Hepatic stellate cell (primary cell): ENCODE measurements around the gene ADPRS.

Source experiments
- DNase-seq: peaks from one replicate; pipeline ENCODE4 v3.0.0; 2011; ENCODE audit warnings: low spot score

The ADPRS gene, protein sequence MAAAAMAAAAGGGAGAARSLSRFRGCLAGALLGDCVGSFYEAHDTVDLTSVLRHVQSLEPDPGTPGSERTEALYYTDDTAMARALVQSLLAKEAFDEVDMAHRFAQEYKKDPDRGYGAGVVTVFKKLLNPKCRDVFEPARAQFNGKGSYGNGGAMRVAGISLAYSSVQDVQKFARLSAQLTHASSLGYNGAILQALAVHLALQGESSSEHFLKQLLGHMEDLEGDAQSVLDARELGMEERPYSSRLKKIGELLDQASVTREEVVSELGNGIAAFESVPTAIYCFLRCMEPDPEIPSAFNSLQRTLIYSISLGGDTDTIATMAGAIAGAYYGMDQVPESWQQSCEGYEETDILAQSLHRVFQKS

DNA sequence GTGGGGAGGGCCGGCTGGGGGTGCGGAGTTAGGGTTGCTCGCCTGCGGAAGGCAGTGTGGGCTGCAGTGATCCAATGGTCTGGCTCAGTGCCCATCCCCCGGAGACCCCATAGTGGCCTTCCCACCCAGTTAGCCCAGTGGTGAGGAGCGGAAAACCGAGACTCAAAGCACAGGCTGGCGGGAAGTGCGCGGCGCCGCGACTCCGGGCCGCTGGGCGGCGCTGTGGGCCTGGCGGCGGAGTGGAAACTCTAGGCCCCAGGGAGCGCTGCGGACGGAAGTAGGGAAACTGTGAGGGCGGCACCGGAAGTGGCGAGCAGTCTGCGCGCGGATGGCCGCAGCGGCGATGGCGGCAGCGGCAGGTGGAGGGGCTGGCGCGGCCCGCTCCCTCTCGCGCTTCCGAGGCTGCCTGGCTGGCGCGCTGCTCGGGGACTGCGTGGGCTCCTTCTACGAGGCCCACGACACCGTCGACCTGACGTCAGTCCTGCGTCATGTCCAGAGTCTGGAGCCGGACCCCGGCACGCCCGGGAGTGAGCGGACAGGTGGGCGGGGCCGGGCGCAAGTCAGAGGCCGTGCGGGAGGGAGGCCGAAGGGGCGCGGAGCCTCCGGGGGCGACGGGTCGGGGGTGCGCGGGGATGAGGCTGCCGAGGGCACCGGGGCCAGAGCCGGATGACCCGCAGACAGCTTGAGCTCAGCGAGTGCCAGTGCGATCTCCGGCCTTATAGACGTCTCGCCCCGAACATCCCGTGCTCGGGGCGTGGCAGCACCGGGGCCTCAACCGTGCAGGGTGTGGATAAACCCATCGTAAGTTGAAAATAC is at the start of gene ADPRS:
ADPRS (plus strand) TSS at position 316 of the 816 bp plus-strand sequence; CDS start at position 329, 13 bp downstream.
- peak; percentile 93 for DNase-seq

DNA sequence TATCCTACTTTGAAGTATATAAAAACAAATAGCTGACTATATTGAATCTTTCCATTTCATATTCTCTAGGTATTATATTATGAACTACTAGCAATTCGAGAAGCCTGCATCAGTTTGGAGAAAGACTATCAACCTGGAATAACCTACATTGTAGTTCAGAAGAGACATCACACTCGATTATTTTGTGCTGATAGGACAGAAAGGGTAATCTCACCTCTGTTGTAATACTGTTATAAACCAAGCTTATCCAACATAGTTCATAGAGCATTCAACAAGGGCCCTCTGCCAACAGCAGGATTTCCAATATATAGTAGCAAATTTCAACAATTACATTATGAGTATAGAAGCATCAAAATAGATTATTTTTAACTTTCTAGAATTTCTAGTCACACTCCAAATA is 48.5 kb upstream of the ADPRS start:
- no peak for DNase-seq

DNA sequence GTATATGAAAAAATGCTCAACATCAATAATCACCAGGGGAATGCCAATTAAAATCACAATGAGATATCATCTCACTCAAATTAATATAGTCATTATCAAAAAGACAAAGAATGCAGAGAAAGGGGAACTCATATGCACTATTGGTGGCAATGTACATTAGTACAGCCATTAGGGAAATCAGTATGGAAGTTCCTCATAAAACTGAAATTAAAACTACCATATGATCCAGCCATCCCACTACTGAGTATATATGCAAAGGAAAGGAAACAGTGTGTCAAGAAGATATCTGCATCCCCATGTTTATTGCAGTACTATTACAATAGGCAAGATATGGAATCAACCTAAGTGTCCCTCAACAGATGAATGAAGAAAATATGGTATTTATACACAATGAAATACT is 36.9 kb upstream of the ADPRS start:
- no peak for DNase-seq

DNA sequence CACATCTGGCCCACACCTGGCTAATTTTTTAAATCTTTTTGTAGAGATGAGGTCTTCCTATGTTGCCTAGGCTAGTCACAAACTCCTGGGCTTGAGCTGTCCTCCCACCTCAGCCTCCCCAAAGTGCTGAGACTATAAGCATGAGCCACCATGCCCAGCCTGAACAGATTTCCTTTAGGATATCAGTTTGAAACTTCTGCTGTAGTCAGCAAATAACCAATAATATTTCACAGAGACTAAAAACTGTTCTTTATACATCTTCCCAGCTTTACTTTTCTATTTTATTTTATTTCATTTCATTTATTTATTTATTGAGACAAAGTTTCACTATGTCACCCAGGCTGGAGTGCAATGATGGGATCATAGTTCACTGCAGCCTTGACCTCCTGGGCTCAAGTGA is 34.7 kb upstream of the ADPRS start:
- DNase-seq, result no peak

DNA sequence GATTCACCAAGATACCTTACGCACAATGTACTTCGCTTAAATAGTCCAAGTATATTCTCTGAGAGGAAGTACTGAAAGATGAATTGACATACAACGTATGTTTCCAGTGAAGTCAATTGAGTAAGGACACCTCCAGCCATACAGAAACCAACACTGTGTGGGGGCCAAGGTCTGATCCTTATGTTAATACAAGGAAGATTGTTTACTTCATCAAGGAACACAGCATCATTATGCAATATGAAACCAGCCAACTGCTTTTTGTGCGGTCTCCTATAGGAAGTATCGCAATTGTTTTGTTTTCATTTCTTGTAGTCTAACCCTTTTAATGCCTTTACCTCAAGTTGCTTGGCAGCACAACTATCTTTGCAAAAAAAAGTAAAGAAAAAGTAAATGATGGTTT is 33.0 kb upstream of the ADPRS start:
- DNase-seq, result no peak

DNA sequence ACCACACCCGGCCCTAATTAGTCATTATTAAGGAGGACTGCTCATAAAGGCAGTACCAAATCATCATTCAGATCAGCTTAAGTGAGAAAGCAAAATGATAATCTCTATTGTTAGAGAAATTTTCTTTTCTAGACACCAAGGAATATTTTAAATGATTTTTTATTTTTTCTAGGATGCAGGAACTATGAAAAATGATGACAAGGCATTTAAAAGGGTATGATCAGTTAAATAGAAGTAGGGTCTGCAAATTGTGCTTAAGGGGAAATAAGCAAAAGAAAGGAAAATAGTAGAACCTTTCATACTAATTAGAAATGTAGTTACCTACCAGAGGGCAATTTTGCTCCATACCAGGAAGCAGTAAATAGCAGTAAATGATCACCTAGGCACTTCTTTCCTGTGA is 26.4 kb upstream of the ADPRS start:
- no peak for DNase-seq

DNA sequence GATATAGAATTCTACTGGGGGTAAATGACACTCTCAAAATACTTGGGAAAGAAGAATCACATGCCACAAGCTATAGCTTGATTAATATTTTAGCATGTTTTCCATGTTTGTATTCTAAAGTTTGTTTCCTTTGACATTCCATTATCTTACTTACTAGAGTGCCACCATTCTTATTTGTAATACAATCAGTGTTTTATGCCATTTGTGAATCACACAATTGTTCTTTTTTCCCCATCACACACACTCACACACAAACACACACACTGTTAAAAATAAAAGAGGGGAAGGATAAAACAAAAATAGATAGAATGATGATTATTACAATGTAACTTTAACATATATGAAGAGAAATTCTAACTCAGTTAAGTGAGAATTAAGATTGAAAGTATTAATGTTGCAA is 20.8 kb upstream of the ADPRS start:
- no peak for DNase-seq

DNA sequence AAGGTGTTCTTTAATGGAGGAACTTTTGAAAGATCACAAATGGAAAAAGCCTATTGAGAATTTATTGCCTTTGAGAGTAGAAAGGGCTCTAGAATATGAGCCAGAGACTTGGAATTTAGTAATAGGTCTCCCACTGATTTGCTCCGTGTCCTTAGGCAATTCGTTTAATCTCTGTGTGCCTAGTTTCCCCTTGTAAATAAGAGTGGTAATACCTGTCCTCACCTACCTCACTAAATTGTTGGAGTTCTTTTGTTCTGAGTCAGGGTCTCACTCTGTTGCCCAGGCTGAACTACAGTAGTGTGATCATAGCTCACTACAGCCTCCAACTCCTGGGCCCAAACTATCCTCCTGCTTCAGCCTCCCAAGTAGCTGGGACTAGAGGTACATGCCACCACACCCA is 19.8 kb upstream of the ADPRS start:
- no peak for DNase-seq

DNA sequence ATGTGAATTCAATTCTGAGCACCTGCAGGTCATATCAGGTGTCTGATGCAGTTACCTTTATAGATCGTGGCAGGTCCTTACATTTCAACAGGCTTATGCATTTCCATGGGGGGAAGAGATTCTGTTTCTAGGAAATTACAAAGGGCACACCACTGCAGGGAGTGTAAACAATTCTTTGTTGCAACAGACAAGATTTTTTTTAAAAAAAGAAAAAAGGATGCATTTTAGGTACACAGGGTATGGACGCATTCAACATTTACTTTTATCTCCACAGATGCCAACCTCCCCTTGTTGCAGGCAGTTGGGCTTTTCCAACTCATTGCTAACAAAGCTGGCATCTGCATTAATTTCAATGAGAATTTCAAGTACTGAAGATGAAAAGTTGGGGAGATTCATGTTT is 18.3 kb upstream of the ADPRS start:
- DNase-seq, result no peak

DNA sequence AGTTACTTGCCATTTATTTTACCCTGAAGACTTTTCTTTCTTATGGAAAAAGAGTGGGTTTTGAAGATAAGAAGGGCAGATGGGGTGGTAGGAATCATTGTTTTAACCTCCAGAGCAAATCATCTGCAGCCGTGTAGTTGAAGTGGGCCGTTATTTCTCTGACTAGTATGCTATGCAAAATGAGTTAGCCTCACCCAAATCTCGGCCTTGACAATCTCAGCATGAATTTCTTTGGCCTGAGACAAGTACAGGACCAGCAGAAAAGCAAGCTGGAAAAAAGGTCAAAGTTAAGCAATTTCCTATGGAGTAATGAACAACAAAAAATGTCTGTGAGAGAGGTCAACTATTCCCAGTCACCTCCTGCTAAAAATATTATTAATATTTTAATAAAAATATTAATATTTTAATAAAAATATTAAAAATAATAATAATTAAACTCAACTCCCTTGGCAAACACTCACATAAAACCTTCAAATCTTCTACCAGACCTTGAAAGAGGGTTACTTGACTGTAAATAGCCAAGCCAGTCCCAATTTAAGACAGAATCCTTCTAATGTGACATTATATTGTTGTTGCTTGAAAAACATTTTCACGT is 11.6 kb upstream of the ADPRS start:
- no peak for DNase-seq

DNA sequence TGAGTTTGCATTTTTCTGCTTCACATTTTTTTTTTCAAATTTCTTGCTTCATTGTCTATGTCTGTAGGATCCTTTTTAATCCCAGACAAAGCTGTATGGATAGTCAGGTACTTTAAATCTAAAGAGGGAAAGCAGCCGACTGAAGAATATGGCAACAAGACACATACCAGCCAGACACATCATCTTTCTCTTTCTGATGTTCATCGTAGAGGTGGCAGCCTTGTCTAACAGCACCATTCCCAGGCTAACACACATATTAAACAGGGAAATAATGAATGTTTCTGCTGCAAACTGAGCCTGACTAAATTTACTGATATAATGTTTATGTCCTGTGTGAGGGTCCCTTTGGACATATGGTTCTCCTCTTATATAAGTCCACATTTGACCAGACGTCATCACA is 8.5 kb upstream of the ADPRS start:
- DNase-seq, result no peak

DNA sequence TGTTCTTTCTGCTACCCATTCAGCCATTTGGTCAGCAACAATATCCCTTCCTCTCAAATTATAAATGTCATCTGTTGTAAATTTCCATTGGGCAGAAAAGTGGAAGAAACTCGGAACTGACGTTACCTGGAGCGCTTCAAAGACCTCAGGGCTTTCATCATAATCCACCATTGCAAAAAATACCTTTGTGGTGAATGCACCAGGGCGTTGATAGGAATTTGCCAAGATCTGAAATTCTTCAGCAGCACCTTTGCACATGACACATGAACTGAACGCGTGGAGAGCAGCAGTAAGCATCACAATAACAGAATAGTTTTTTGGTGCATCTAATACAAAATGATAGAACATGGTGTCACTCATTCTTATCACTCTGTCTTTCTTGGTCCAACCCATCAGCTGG is 7.9 kb upstream of the ADPRS start:
- no peak for DNase-seq

DNA sequence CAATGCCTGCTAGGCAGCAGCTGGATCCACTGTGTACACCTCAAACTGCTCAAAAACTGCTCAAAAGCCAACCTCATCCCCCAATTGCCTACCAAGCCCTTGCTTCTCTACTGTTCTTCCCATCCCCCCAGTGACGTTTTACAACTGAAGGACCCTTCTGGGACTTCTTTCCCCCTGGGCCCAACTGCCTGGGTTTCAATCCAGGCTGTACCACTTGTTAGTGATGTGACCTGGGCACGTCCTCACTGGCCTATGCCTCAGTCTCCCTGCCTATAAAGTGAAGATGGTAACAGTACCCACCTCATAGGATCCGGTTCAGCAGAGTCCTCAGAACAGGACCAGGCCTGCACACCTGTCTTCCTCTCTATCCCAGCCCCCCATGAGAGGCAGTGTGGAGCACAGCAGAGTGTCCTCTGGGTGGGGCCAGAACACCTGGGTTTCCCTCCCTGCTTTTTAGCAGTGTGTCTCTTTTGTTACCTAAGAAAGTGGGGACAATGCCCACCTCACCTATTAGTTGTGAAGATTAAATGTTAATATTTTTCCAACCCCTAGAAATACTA is 6.7 kb upstream of the ADPRS start:
- DNase-seq, result no peak

DNA sequence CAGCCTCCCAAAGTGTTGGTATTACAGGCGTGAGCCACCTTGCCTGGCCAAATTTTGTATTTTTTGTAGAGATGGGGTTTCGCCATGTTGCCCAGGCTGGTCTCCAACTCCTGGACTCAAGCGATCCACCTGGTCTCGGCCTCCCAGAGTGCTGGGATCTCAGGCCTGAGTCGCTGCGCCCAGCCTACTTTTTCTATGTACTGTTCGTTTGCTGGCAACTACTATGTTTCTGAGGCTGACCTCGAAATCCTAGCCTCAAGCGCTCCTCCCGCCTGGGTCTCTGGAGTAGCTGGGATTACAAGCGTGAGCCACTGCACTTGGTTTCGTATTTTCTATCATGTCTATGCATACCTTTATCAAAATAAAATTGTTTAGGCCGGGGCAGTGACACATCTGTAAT is 5.5 kb upstream of the ADPRS start:
- DNase-seq, result no peak

DNA sequence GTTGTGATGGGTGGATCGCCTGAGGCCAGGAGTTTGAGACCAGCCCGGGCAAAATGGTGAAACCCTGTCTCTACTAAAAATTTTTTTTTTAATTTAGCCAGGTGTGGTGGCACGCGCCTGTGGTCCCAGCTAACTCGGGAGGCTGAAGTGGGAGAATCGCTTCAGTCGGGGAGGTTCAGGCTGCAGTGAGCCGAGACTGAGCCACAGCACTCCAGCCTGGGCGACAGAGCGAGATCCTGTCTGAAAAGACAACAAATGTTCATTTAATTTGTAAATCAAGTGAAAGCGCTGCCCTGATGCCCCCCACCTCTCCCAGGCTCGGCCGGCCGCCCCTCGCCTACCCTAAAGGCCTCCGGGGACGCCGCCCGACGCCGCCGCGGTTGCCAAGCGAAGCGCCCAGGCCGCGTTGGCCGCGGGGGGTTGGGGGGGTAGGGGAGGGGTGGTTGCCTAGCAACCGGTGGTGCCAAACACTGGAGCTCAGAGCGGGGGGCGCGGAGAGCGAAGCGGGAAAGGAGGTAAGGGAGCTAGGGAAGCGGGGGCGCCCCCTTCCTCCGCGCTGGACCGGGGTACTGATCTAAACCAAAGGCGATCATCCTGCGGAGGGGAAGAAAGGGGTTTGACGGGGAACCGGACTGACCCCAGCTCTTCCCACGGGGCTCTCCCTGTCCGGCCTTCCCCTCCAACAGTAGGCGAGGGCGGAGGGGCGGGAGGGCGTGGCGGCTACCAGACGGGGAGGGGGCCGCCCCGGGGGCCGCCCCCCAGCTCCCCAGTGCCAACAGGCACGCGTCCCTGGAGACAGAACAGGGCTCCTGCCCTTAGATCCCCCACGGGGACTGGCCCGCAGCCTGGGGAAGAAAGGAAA is 4.8 kb upstream of the ADPRS start, which contains the start of gene TEKT2:
TEKT2 (plus strand) TSS at position 460 of the 862 bp plus-strand sequence. CDS start 828 bp downstream, outside the sequence.
- DNase-seq, result peak; percentile 41

DNA sequence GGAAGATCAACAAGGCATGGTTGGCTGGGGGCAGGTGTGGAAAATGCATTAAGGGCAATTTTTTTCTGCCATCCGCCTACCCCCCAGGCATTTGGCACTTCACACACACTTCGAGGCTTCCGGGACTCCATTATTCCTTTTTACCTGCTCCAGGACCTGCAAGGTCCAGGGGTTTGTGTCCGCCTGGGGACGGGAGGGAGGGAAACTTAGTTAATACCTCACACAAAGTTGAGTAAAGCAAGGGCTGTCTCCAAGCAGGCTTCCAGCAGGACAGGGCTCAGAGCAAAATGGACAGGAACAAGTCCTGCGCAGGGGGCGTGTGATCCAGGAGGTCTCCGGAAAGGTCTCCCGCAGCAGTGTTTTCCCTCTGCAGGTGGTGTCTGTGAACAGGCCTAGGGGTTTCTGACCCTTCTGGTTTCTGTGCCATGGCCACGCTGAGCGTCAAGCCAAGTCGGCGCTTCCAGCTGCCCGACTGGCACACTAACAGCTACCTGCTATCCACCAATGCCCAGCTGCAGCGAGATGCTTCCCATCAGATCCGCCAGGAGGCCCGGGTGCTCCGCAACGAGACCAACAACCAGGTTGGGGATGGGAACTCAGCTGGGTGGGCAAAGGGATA is 4.1 kb upstream of the ADPRS start:
- no peak for DNase-seq

DNA sequence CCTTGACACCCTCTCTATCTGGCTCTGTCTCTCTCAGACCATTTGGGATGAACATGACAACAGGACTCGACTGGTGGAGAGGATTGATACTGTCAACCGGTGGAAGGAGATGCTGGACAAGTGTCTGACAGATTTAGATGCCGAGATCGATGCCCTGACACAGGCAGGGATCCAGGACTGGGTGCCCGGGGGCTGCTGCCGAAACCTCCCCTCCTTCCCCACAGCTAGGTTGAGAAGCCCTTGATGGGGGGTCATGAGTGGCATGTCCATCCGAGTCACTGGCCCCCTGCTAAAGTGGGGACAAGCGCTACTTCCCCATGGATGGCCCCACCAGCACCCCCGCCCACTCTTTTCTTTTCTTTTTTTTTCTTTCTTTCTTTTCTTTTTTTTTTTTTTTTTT is 3.6 kb upstream of the ADPRS start:
- no peak for DNase-seq

DNA sequence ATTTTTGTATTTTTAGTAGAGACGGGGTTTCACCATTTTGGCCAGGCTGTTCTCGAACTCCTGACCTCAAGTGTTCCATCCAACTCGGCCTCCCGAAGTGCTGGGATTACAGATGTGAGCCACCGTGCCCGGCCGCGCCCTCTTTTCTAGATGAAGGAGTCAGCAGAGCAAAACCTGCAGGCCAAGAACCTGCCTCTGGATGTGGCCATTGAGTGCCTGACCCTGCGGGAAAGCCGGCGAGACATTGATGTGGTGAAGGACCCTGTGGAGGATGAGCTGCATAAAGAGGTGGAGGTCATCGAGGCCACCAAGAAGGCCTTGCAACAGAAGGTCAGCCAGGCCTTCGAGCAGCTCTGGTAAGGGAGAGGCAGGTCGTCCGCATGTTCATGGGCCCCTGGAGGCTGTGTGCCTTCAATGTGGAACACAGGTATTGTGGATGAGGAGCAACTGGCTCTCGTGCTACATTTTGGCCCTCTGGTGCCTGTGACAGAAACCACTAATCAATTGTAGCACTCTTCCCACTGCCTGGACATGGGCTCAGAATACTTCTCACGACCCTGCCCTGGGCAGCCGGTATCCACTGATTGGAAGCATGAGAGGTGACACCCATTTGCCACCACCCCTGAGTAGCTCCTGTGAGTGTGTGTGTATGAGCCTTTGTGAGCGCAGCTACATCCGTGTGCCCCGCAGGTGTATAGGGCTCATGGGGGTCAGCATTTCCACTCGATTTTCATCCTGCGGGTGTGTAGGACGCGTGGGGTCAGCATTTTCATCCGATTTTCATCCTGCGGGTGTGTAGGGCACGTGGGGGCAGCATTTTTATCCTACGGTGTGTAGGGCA is 2.8 kb upstream of the ADPRS start:
- DNase-seq, result no peak

DNA sequence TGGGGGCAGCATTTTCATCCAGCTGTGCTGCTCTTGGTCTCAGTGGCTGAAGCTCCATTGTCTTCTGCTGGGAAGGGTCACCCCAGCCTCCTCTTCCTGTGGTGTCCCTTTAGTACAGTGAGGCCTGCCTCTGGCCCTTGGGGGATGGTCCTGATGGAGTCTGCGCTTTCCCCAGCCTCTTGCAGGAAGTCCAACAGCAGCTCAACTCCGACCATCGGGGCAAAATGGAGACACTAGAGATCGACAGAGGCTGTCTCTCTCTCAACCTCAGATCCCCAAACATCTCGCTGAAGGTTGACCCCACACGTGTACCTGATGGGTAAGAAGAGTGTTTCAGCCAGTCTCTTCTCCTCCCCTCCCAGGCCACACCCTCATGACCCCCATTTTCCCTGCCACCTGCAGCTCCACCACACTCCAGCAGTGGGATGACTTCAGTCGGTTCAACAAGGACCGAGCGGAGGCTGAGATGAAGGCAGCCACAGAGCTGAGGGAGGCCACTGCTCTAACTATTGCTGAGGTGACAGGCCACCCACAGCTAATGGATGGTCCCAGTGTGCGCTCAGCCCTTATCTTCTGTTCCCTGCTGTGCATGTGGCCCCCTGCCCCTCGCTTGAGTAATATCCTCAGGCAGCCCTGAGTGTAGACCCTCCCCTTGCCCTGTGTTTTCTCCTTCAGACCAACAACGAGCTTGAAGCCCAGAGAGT is 2.0 kb upstream of the ADPRS start:
- no peak for DNase-seq
